ENCODE measurements around the gene DYTN. TPM values are rescaled to one million over a fixed set of nuclear protein-coding genes. Genes with fewer than 3 reads are reported as not detected.

DYTN gene
- total and polyA plus RNA-seq, 8 donors: 0.10 to 0.27 TPM; not detected in 6

DNA sequence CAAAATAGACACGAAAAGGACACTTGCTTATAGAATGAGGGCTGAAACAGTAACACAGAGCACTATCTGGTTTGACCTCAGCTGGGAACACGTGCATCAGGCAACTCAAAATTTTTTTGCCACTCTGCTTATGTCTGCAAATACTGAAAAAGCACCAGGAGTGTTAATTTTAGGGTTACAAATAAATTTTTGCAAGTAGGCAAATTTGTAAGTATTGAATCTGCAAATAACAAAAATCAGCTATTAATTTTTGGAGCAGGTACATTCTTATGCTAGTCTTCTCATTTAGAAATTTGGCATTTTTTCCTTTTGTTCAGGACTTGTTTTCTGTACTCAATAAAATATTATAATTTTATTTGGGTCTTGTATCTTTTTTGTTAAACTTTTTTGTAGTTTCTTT lies 29.7 kb downstream of the DYTN start:
- H3K36me3 ChIP-seq: no peaks in the 10 kb centered on the region
- DNase-seq (no peak), ATAC-seq (no peak)
- TF ChIP-seq, protein P1, sequence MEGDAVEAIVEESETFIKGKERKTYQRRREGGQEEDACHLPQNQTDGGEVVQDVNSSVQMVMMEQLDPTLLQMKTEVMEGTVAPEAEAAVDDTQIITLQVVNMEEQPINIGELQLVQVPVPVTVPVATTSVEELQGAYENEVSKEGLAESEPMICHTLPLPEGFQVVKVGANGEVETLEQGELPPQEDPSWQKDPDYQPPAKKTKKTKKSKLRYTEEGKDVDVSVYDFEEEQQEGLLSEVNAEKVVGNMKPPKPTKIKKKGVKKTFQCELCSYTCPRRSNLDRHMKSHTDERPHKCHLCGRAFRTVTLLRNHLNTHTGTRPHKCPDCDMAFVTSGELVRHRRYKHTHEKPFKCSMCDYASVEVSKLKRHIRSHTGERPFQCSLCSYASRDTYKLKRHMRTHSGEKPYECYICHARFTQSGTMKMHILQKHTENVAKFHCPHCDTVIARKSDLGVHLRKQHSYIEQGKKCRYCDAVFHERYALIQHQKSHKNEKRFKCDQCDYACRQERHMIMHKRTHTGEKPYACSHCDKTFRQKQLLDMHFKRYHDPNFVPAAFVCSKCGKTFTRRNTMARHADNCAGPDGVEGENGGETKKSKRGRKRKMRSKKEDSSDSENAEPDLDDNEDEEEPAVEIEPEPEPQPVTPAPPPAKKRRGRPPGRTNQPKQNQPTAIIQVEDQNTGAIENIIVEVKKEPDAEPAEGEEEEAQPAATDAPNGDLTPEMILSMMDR (IDR thresholded peaks at IDR 0.05): no peak
- H3K27me3 ChIP-seq: peaks cover 0 to 5% of the 10 kb centered on the region in 2 donors
- intact Hi-C loops (cut with DNase I): no loop called here
- no peak overlapping the region for H3K27ac ChIP-seq
- no peaks in the 10 kb centered on the region for H3K9me3 ChIP-seq
- no peaks in the 10 kb centered on the region for H3K4me1 ChIP-seq
- H3K4me3 ChIP-seq: no peak overlapping the region

DNA sequence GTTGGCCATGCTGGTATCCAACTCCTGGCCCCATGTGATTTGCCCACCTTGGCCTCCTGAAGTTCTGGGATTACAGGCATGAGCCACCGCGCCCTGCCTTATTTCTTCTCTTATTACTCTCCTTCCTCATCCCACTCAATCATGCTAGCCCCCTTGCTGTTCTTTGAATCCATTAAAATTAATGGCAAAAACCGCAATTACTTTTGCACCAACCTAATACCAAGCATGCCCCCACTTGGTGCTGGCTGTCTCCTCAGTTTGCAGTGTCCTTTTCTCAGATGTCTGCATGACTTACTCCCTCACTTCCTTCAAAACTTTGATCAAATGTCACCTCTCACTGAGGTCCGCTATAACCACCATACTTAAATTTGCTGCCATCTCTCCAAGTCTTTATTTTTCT lies 34.6 kb downstream of the DYTN start:
- no peaks in the 10 kb centered on the region for H3K4me1 ChIP-seq
- ATAC-seq: no peak
- intact Hi-C loops (cut with DNase I): no loop called here
- H3K4me3 ChIP-seq: no peak overlapping the region
- no peaks in the 10 kb centered on the region for H3K36me3 ChIP-seq
- TF ChIP-seq, protein P1 (IDR thresholded peaks at IDR 0.05): no peak
- DNase-seq: no peak
- no peaks in the 10 kb centered on the region for H3K9me3 ChIP-seq
- H3K27me3 ChIP-seq: peaks cover 0 to 5% of the 10 kb centered on the region in 2 donors
- no peak overlapping the region for H3K27ac ChIP-seq

DNA sequence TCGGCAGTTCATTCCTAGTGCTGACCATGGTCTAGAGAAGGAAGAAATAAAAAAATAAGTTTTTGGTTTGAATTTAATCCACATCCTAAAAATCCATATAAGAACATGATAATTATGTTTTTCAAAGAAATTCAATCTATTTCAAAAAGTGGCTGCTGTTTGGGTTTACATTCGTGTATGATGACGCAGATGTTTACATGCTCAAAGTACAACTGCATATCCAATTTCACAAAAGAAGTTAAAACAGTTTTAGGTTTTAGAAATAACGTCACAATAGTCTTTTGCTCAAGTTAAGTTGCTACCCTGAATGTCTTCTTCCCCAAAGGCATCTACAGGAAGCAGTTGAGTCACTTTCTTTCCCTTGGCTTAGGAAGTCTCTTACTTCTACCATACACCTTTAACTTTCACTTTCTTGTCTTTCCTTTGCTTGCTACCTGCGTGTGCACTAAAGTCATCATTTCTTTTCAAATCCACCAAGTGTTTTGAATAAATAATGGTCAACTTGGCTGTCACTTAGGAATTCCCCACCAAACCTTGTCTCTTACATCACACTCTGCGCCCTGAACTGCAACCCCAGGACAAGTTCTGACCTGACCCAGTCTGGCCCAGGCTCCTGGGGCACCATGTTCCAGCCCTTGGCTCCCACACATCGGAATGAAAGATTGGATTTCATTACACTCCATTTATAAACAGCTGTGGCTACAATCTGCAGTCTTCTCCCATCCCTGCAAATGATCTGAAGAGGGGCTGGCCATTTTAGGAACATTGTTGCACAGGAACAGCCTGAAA lies 47.5 kb downstream of the DYTN start:
- no peak for ATAC-seq
- no peak for DNase-seq
- intact Hi-C loops (cut with DNase I): no loop called here
- TF ChIP-seq, protein P1 (IDR thresholded peaks at IDR 0.05): no peak
- Histone ChIP-seq H3K27ac (no peak overlapping the region), H3K4me3 (no peak overlapping the region), H3K36me3 (no peaks in the 10 kb centered on the region), H3K9me3 (no peaks in the 10 kb centered on the region), H3K27me3 (no peaks in the 10 kb centered on the region), H3K4me1 (no peaks in the 10 kb centered on the region)

DNA sequence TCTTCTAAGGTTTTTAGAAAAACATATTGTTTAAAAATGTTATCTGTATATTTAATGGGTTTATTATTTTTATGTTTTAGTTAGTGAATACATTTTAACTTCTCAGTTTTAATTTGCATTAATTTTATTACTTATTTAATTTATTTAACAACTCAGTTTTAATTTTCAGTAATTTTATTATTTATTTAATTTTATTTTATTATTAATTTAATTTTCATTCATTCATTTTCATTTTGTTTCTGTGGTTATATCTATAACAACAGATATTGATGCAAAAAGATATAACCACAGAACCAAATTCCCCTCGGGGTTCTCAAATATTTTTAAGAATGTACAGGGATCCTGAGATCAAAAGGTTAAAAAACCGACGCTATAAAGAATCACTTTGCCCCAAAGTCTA lies 52.9 kb downstream of the DYTN start:
- no peaks in the 10 kb centered on the region for H3K9me3 ChIP-seq
- intact Hi-C loops (cut with DNase I): no loop called here
- no peak for ATAC-seq
- H3K4me3 ChIP-seq: no peak overlapping the region
- no peak overlapping the region for H3K27ac ChIP-seq
- no peaks in the 10 kb centered on the region for H3K36me3 ChIP-seq
- H3K27me3 ChIP-seq: peaks cover 0 to 5% of the 10 kb centered on the region in 2 donors
- no peaks in the 10 kb centered on the region for H3K4me1 ChIP-seq
- DNase-seq: no peak
- TF ChIP-seq, protein P1 (IDR thresholded peaks at IDR 0.05): no peak

DNA sequence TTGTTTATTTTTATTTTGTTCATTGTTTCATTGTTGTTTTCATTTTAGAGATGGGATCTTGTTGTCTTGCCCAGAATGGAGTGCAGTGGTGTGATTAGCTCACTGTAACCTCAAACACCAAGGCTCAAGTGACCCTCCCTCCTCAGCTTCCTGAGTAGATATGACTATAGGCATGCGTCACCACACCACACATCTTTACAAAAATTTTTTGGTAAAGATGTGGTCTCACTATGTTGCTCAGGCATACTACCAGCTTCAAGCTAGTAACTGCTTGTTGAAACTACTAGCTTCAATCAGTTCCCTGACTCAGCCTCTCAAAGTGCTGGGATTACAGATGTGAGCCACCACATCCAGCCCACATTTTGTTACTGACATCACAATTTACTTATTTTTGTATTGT lies 61.1 kb downstream of the DYTN start:
- no peaks in the 10 kb centered on the region for H3K4me1 ChIP-seq
- no peaks in the 10 kb centered on the region for H3K27me3 ChIP-seq
- TF ChIP-seq, protein P1 (IDR thresholded peaks at IDR 0.05): no peak
- DNase-seq: no peak
- no peak for ATAC-seq
- intact Hi-C loops (cut with DNase I): no loop called here
- no peaks in the 10 kb centered on the region for H3K36me3 ChIP-seq
- no peak overlapping the region for H3K27ac ChIP-seq
- no peak overlapping the region for H3K4me3 ChIP-seq
- H3K9me3 ChIP-seq: peaks cover 0 to 4% of the 10 kb centered on the region in 2 donors
